ENCODE data around the gene ERF. TPM values are rescaled to one million over a fixed set of nuclear protein-coding genes. Genes with fewer than 3 reads are reported as not detected.

The ERF gene
- polyA plus RNA-seq, 6 donors from 2014 or later, result 0.68 to 8.2 (median 3.8) TPM

Other genes starting within 250 kb of the ERF start
- not detected for gene GRIK5, start 184.9 kb downstream of the ERF start, polyA plus RNA-seq (ENCODE audit: low read depth in 6 of 6)
- gene ZNF574, start 179.0 kb downstream of the ERF start, polyA plus RNA-seq (ENCODE audit: low read depth in 6 of 6), result 10 to 100 TPM in 5 of 6 donors, 1 to 10 TPM in 1; 6.0 to 27.0 (median 12.2) TPM
- 10 to 100 TPM; 16.5 to 96.9 (median 24.0) TPM for gene POU2F2, start 122.7 kb downstream of the ERF start, polyA plus RNA-seq (ENCODE audit: low read depth in 6 of 6)
- 100 to 1,000 TPM; 127 to 150 (median 140) TPM for gene DEDD2, start 37.5 kb downstream of the ERF start, polyA plus RNA-seq (ENCODE audit: low read depth in 6 of 6)
- 1 to 10 TPM in 5 of 6 donors, not detected in 1; 4.0 to 8.6 (median 5.1) TPM for gene ZNF526, start 34.8 kb downstream of the ERF start, polyA plus RNA-seq (ENCODE audit: low read depth in 6 of 6)
- gene GSK3A, start 12.5 kb downstream of the ERF start, polyA plus RNA-seq (ENCODE audit: low read depth in 6 of 6), result 10 to 100 TPM; 11.7 to 30.9 (median 18.3) TPM
- 1 to 10 TPM in 5 of 6 donors, under 1 TPM in 1; 0.05 to 5.3 (median 2.1) TPM for gene CIC, start 14.1 kb upstream of the ERF start, polyA plus RNA-seq (ENCODE audit: low read depth in 6 of 6)
- under 1 TPM in 3 of 6 donors, not detected in 3; 0.25 to 0.51 (median 0.34) TPM for gene PRR19, start 47.0 kb upstream of the ERF start, polyA plus RNA-seq (ENCODE audit: low read depth in 6 of 6)
- gene PAFAH1B3, start 47.5 kb upstream of the ERF start, polyA plus RNA-seq (ENCODE audit: low read depth in 6 of 6), result 10 to 100 TPM; 12.3 to 25.9 (median 24.4) TPM
- not detected for gene TMEM145, start 58.2 kb upstream of the ERF start, polyA plus RNA-seq (ENCODE audit: low read depth in 6 of 6)
- 1 to 10 TPM in 1 of 6 donors, under 1 TPM in 4, not detected in 1; 0.34 to 1.5 (median 0.45) TPM for gene MEGF8, start 70.5 kb upstream of the ERF start, polyA plus RNA-seq (ENCODE audit: low read depth in 6 of 6)
- gene CNFN, start 135.2 kb upstream of the ERF start, polyA plus RNA-seq (ENCODE audit: low read depth in 6 of 6), result 10 to 100 TPM; 24.1 to 53.3 (median 37.7) TPM
- gene LIPE, start 172.3 kb upstream of the ERF start, polyA plus RNA-seq (ENCODE audit: low read depth in 6 of 6), result 10 to 100 TPM in 4 of 6 donors, 1 to 10 TPM in 2; 7.2 to 16.5 (median 11.6) TPM
- not detected for gene CXCL17, start 187.8 kb upstream of the ERF start, polyA plus RNA-seq (ENCODE audit: low read depth in 6 of 6)

Data from naive B cell (primary cell).